Uterus (tissue), 2 donors: ENCODE data around the gene PBX2.

Source experiments
- CTCF ChIP-seq, 4 experiments: fragments of 200-600 bp in 2 of 4; fragments of 450-650 bp in 2 of 4; sonication (generic) in 2 of 4; IDR thresholded peaks; one replicate each; pipeline ENCODE4 v1.5.1; 2016 to 2019; ENCODE audit warnings: antibody characterized with exemption in 4 of 4, mild to moderate bottlenecking in 2 of 4, moderate library complexity in 1 of 4
- POLR2A ChIP-seq, 2 donors: fragments of 450-650 bp; IDR thresholded peaks; one replicate each; pipeline ENCODE4 v1.6.1; 2016; ENCODE audit warnings: antibody characterized with exemption in 2 of 2, mild to moderate bottlenecking in 1 of 2, moderate library complexity in 1 of 2

- no peak for TF ChIP-seq CTCF (IDR thresholded peaks at IDR 0.05)
- no peak for TF ChIP-seq POLR2A (IDR thresholded peaks at IDR 0.05)
Observed at GRCh38 chr6:32212076-32212760, 22.2 kb upstream of the PBX2 start.
